H1 (cell line): ENCODE data around the gene MT1B. TPM values are rescaled to one million over a fixed set of nuclear protein-coding genes. Genes with fewer than 3 reads are reported as not detected.

Source experiments
- CTCF ChIA-PET: fragments of 300-600 bp; sonication (Branson Sonifier 250); formaldehyde crosslinking; loops from one replicate; lab custom pipeline; 2021; ENCODE audit not compliant: partially characterized antibody; lab: Charles Lee
- POLR2A ChIA-PET: fragments of 300-600 bp; sonication (Branson Sonifier 250); formaldehyde crosslinking; loops from one replicate; lab custom pipeline; 2021; ENCODE audit warnings: inconsistent platforms; ENCODE audit not compliant: partially characterized antibody; lab: Charles Lee
- DNase-seq, 2 experiments: peaks; one replicate each; pipeline versions ENCODE4 v3.0.0 to v3.0.0-alpha.2; 2010 to 2022; ENCODE audit warnings: low spot score in 2 of 2, low read depth in 1 of 2, mixed read lengths in 1 of 2
- FAIRE-seq: peaks from 2 replicates; lab custom pipeline; 2011; peaks lifted over from hg19 to GRCh38; lab: Jason Lieb, UNC
- H2AFZ ChIP-seq: 2 replicates; pipeline ENCODE4 v1.8.1; 2012; ENCODE audit warnings: low read length, inconsistent platforms
- H2AK5ac ChIP-seq: 2 replicates; pipeline ENCODE4 v1.6.1; 2013; ENCODE audit warnings: low read depth, low read length
- H2BK120ac ChIP-seq: replicated peaks from 2 replicates; pipeline ENCODE3; 2013; ENCODE audit warnings: low read depth, low read length, inconsistent platforms
- H2BK12ac ChIP-seq: 2 replicates; pipeline ENCODE4 v1.6.1; 2013; ENCODE audit warnings: low read depth, low read length
- H2BK15ac ChIP-seq: 2 replicates; pipeline ENCODE4 v1.6.1; 2013; ENCODE audit warnings: low read length
- H2BK20ac ChIP-seq: 2 replicates; pipeline ENCODE4 v1.6.1; 2013; ENCODE audit warnings: low read length
- H2BK5ac ChIP-seq: 2 replicates; pipeline ENCODE4 v1.6.1; 2013; ENCODE audit warnings: low read depth, low read length
- H3K14ac ChIP-seq: 2 replicates; pipeline ENCODE4 v1.6.1; 2013; ENCODE audit warnings: inconsistent platforms; ENCODE audit not compliant: insufficient read length
- H3K18ac ChIP-seq: 2 replicates; pipeline ENCODE4 v1.6.1; 2013; ENCODE audit warnings: low read length; ENCODE audit errors: extremely low read depth
- H3K23ac ChIP-seq: 2 replicates; pipeline ENCODE4 v1.6.1; 2013; ENCODE audit warnings: inconsistent platforms; ENCODE audit not compliant: insufficient read length
- H3K23me2 ChIP-seq: 2 replicates; pipeline ENCODE4 v1.6.1; 2013; ENCODE audit warnings: low read depth, low read length
- H3K27ac ChIP-seq: 2 replicates; pipeline ENCODE4 v1.6.1; 2011; ENCODE audit warnings: low read depth, low read length, inconsistent platforms
- H3K27me3 ChIP-seq, 4 experiments: replicated peaks in 1 of 4; 1 replicate in 1 of 4; 2 replicates in 3 of 4; pipeline versions ENCODE4 v1.6.1 to v1.8.1; 2011 to 2013; ENCODE audit warnings: low read length in 3 of 4, mild to moderate bottlenecking in 3 of 4, inconsistent platforms in 2 of 4, mixed read lengths in 2 of 4, moderate library complexity in 1 of 4; ENCODE audit not compliant: control insufficient read depth in 3 of 4, insufficient read depth in 3 of 4; ENCODE audit errors: extremely low read depth in 1 of 4
- H3K36me3 ChIP-seq, 4 experiments: 2 replicates each; pipeline versions ENCODE4 v1.6.1 to v1.8.1; 2011 to 2013; ENCODE audit warnings: mild to moderate bottlenecking in 4 of 4, low read length in 3 of 4, moderate library complexity in 2 of 4, control low read depth in 1 of 4, inconsistent platforms in 1 of 4; ENCODE audit not compliant: insufficient read depth in 4 of 4, control insufficient read depth in 2 of 4
- H3K4ac ChIP-seq: replicated peaks from 2 replicates; pipeline ENCODE3; 2013; ENCODE audit warnings: low read length, low read depth, mixed read lengths, inconsistent platforms; ENCODE audit not compliant: insufficient read length
- H3K4me1 ChIP-seq, 4 experiments: replicated peaks in 1 of 4; 1 replicate in 1 of 4; 2 replicates in 3 of 4; pipeline versions ENCODE4 v1.6.1 to v1.8.1; 2011 to 2013; ENCODE audit warnings: low read length in 3 of 4, inconsistent platforms in 2 of 4, mixed read lengths in 1 of 4; ENCODE audit not compliant: insufficient read depth in 4 of 4, control insufficient read depth in 3 of 4
- H3K4me2 ChIP-seq, 2 experiments: 2 replicates each; pipeline versions ENCODE4 v1.6.1 to v1.8.1; 2011 to 2013; ENCODE audit warnings: low read depth in 2 of 2, low read length in 2 of 2, control low read depth in 1 of 2, inconsistent platforms in 1 of 2, mild to moderate bottlenecking in 1 of 2; ENCODE audit not compliant: insufficient read depth in 1 of 2
- H3K4me3 ChIP-seq, 4 experiments: fragments of 200-600, 300-600 bp in 1 of 4; sonication (generic), shearing (Covaris generic), sonication (Bioruptor Twin) in 1 of 4; 2 replicates each; pipeline versions ENCODE4 v1.5.1 to v1.8.1; 2011 to 2016; ENCODE audit warnings: low read length in 4 of 4, low read depth in 3 of 4, control low read depth in 2 of 4, inconsistent platforms in 2 of 4, mild to moderate bottlenecking in 2 of 4, mixed read lengths in 1 of 4, moderate library complexity in 1 of 4; ENCODE audit not compliant: insufficient read depth in 2 of 4; ENCODE audit errors: extremely low read depth in 1 of 4
- H3K56ac ChIP-seq: replicated peaks from 2 replicates; pipeline ENCODE3; 2013; ENCODE audit warnings: low read depth, mild to moderate bottlenecking, mixed read lengths, low read length, inconsistent platforms; ENCODE audit not compliant: insufficient read length
- H3K79me1 ChIP-seq: 2 replicates; pipeline ENCODE4 v1.6.1; 2013; ENCODE audit warnings: low read depth, low read length, control low read depth
- H3K79me2 ChIP-seq, 2 experiments: 2 replicates each; pipeline versions ENCODE4 v1.6.1 to v1.8.1; 2012 to 2013; ENCODE audit warnings: low read length in 2 of 2, mild to moderate bottlenecking in 2 of 2, inconsistent platforms in 1 of 2; ENCODE audit not compliant: insufficient read depth in 2 of 2, control insufficient read depth in 1 of 2
- H3K9ac ChIP-seq, 4 experiments: replicated peaks in 1 of 4; 1 replicate in 1 of 4; 2 replicates in 3 of 4; pipeline versions ENCODE4 v1.6.1 to v1.8.1; 2011 to 2013; ENCODE audit warnings: low read depth in 3 of 4, low read length in 3 of 4, control low read depth in 2 of 4, mild to moderate bottlenecking in 2 of 4, moderate library complexity in 2 of 4, inconsistent platforms in 1 of 4; ENCODE audit errors: extremely low read depth in 1 of 4
- H3K9me3 ChIP-seq, 2 experiments: 2 replicates each; pipeline versions ENCODE4 v1.6.1 to v1.8.1; 2012 to 2013; ENCODE audit warnings: mild to moderate bottlenecking in 2 of 2, moderate library complexity in 2 of 2, control low read depth in 1 of 2, inconsistent platforms in 1 of 2, low read depth in 1 of 2, low read length in 1 of 2, mixed read lengths in 1 of 2; ENCODE audit not compliant: insufficient read depth in 2 of 2
- H4K20me1 ChIP-seq, 2 experiments: replicated peaks in 1 of 2; 2 replicates each; pipeline versions ENCODE3 to v1.8.1; 2011 to 2013; ENCODE audit warnings: inconsistent platforms in 2 of 2, low read length in 2 of 2, mild to moderate bottlenecking in 1 of 2; ENCODE audit not compliant: insufficient read depth in 2 of 2, control insufficient read depth in 1 of 2
- H4K5ac ChIP-seq: 2 replicates; pipeline ENCODE4 v1.6.1; 2013; ENCODE audit warnings: low read length, low read depth, mixed read lengths, inconsistent platforms; ENCODE audit not compliant: insufficient read length
- H4K8ac ChIP-seq: 2 replicates; pipeline ENCODE4 v1.8.0; 2013; ENCODE audit warnings: mild to moderate bottlenecking, moderate library complexity, low read length, inconsistent platforms; ENCODE audit not compliant: insufficient read depth; ENCODE audit errors: extremely low read depth
- H4K91ac ChIP-seq: replicated peaks from 2 replicates; pipeline ENCODE3; 2013; ENCODE audit warnings: low read length, mixed read lengths, inconsistent platforms; ENCODE audit not compliant: insufficient read length
- EZH2 ChIP-seq: fragments of 200-600 bp; sonication (generic); IDR thresholded peaks from 2 replicates; pipeline ENCODE4 v1.7.1; 2012; ENCODE audit warnings: low read depth, mild to moderate bottlenecking, moderate library complexity, low read length, inconsistent platforms; ENCODE audit not compliant: severe bottlenecking
- FOSL1 ChIP-seq: IDR thresholded peaks from 2 replicates; pipeline ENCODE4 v1.6.1; 2011; ENCODE audit warnings: mild to moderate bottlenecking, low read depth, low read length, moderate library complexity; ENCODE audit not compliant: insufficient read depth
- WGBS, 2 experiments: shearing (Covaris generic) in 1 of 2; methylation state at CpG; one replicate each; pipeline versions ENCODE4 v1.1.6 to v1.1.7; 2013 to 2015; ENCODE audit warnings: low lambda C conversion rate in 2 of 2, mixed read lengths in 2 of 2, inconsistent platforms in 1 of 2, low coverage in 1 of 2, missing lambda C conversion rate in 1 of 2; ENCODE audit not compliant: insufficient replicate concordance in 2 of 2, insufficient coverage in 1 of 2, insufficient read length in 1 of 2; ENCODE audit errors: extremely low coverage in 1 of 2, missing lambda C conversion rate in 1 of 2; 5-methylcytosine and 5-hydroxymethylcytosine counted together
- polyA plus RNA-seq, 7 experiments: library from polyadenylated mRNA; depleted of rRNA in 3 of 7; stranded (reverse) in 5 of 7; unstranded in 2 of 7; fragments of >200 nt in 5 of 7; fragments of 200-250 nt in 2 of 7; gene quantifications; 1 replicate in 5 of 7; 2 replicates in 1 of 7; 4 replicates in 1 of 7; pipeline versions ENCODE4 v1.2.1 to v1.2.3, GENCODE V29; 2011 to 2013; ENCODE audit warnings: missing spikeins in 2 of 7, mixed read lengths in 2 of 7
- total RNA-seq: library from RNA; stranded (reverse); fragmentation: NEBNext Ultra II Directional; extraction: Animal tissue kit (Norgen Biotek cat#: 25700); gene quantifications from 2 replicates; pipeline ENCODE4 v1.2.1, GENCODE V29; 2021

The MT1B gene
- total and polyA plus RNA-seq, 2 of the 8 experiments (the other 6 are each of a cell fraction or from before 2014, with no cell fraction given): not detected

GRCh38 chr16:56629531-56629930, 22.2 kb upstream of the MT1B start:
- no peaks in the 10 kb centered on the region for H3K36me3 ChIP-seq
- DNase-seq: no peak
- no peak overlapping the region for H2BK15ac ChIP-seq
- H3K4ac ChIP-seq: no peak overlapping the region
- H2AFZ ChIP-seq: no peak overlapping the region
- H2BK20ac ChIP-seq: no peak overlapping the region
- TF ChIP-seq FOSL1: no peak
- peak; percentile 23 for TF ChIP-seq EZH2
- TF ChIP-seq, all 59 proteins: peak for 1
- Histone ChIP-seq H3K27me3 (peaks cover 87 to 98% (median 96%) of the 10 kb centered on the region in 4 experiments), H3K23ac (no peak overlapping the region), H3K23me2 (peaks cover 9% of the 10 kb centered on the region; the same call in 1 of the 2 replicates), H3K9me3 (no peaks in the 10 kb centered on the region), H4K20me1 (peaks cover 6 to 18% of the 10 kb centered on the region in 2 experiments), H3K27ac (no peak overlapping the region), H2AK5ac (no peak overlapping the region), H3K56ac (no peak overlapping the region), H4K8ac (no peak overlapping the region), H3K79me2 (no peaks in the 10 kb centered on the region), H3K4me1 (peaks cover 0 to 18% (median 13%) of the 10 kb centered on the region in 4 experiments; a peak in 6 of 7 replicates), H3K9ac (no peak overlapping the region), H4K5ac (no peak overlapping the region), H3K79me1 (no peaks in the 10 kb centered on the region), H3K4me2 (no peak overlapping the region), H3K4me3 (no peak overlapping the region), H3K14ac (no peak overlapping the region), H2BK12ac (peak overlapping the region; percentile 44; the same call in 1 of the 2 replicates), H2BK120ac (no peak overlapping the region), H4K91ac (no peak overlapping the region), H3K18ac (no peak overlapping the region), H2BK5ac (no peak overlapping the region)
- WGBS, 2 experiments: 61% methylated on average over 3 of the region's 3 CpGs; no CpG with 5 or more reads in 1 of the 2 experiments
- CTCF ChIA-PET: interaction anchor here (1.0 to 3.1 kb wide), 9 partner anchors 12 to 116 kb away, joined by 3 to 12 read pairs (median 4); no protein-coding TSS in a partner anchor
- POLR2A ChIA-PET: interaction anchor here (1.1 to 1.8 kb wide), 5 partner anchors 10 to 52 kb away, joined by 3 to 6 read pairs (median 4); partner anchors contain the start of genes MT1H and MT1X
- FAIRE-seq: no peak
